CD4-positive, CD25-positive, alpha-beta regulatory T cell (primary cell): ENCODE measurements around the gene PICALM. TPM values are rescaled to one million over a fixed set of nuclear protein-coding genes. Genes with fewer than 3 reads are reported as not detected.

Experiments
- ATAC-seq, 2 donors: fragments of 150-1000 bp; cut with Tn5 transposase; one replicate each; pipeline ENCODE4 v1.10.0; 2021; ENCODE audit warnings: low read depth in 2 of 2, moderate number of reproducible peaks in 2 of 2, moderate library complexity in 1 of 2
- DNase-seq, 3 donors: peaks; one replicate each; pipeline versions ENCODE4 v3.0.0 to v3.0.0-alpha.2; 2012 to 2022; ENCODE audit warnings: mixed read lengths in 1 of 3
- H3K27ac ChIP-seq: one replicate; pipeline ENCODE4 v1.7.0; 2013; ENCODE audit warnings: mild to moderate bottlenecking, low read length; ENCODE audit not compliant: insufficient read depth, poor library complexity, severe bottlenecking
- H3K27me3 ChIP-seq: one replicate; pipeline ENCODE4 v1.7.0; 2013; ENCODE audit warnings: low read length; ENCODE audit not compliant: control insufficient read depth, insufficient read depth
- H3K36me3 ChIP-seq: one replicate; pipeline ENCODE4 v1.7.0; 2013; ENCODE audit warnings: mild to moderate bottlenecking, low read length, moderate library complexity; ENCODE audit not compliant: control insufficient read depth, insufficient read depth
- H3K4me1 ChIP-seq: 2 replicates; pipeline ENCODE4 v1.7.0; 2013; ENCODE audit warnings: mild to moderate bottlenecking, low read length; ENCODE audit not compliant: insufficient read depth, control insufficient read depth, poor library complexity, severe bottlenecking
- H3K4me3 ChIP-seq: one replicate; pipeline ENCODE4 v1.7.0; 2013; ENCODE audit warnings: low read depth, mild to moderate bottlenecking, low read length, moderate library complexity
- H3K9me3 ChIP-seq, 2 experiments: 1 replicate in 1 of 2; 2 replicates in 1 of 2; pipeline ENCODE4 v1.7.0; 2013; ENCODE audit warnings: low read length in 2 of 2, mild to moderate bottlenecking in 1 of 2, moderate library complexity in 1 of 2; ENCODE audit not compliant: control insufficient read depth in 2 of 2
- H3K27ac Mint-ChIP-seq, 3 donors: one replicate each; pipeline ENCODE4 v1.8.0; 2020 to 2022; ENCODE audit warnings: mild to moderate bottlenecking in 3 of 3, mixed read lengths in 3 of 3, moderate library complexity in 2 of 3
- H3K27me3 Mint-ChIP-seq: one replicate; pipeline ENCODE4 v1.8.0; 2022; ENCODE audit warnings: mild to moderate bottlenecking, mixed read lengths
- H3K36me3 Mint-ChIP-seq: one replicate; pipeline ENCODE4 v1.8.0; 2020; ENCODE audit warnings: mixed read lengths
- H3K4me1 Mint-ChIP-seq, 4 donors: one replicate each; pipeline ENCODE4 v1.8.0; 2020 to 2022; ENCODE audit warnings: mixed read lengths in 4 of 4, mild to moderate bottlenecking in 1 of 4
- H3K4me3 Mint-ChIP-seq, 4 donors: one replicate each; pipeline ENCODE4 v1.8.0; 2020 to 2022; ENCODE audit warnings: mild to moderate bottlenecking in 4 of 4, mixed read lengths in 4 of 4, moderate library complexity in 3 of 4
- H3K9me3 Mint-ChIP-seq, 7 donors: one replicate each; pipeline ENCODE4 v1.8.0; 2020 to 2022; ENCODE audit warnings: mixed read lengths in 7 of 7, mild to moderate bottlenecking in 3 of 7, moderate library complexity in 2 of 7
- polyA plus RNA-seq, 4 donors: library from polyadenylated mRNA; unstranded; fragments of 300-500 nt; fragmentation: Illumina TruSeq; gene quantifications; one replicate each; pipeline ENCODE4 v1.2.3, GENCODE V29; 2021
- total RNA-seq: library from RNA; stranded (reverse); gene quantifications from one replicate; pipeline ENCODE4 v1.2.3, GENCODE V29; 2022

Gene PICALM
- total and polyA plus RNA-seq, 5 donors from 2014 or later, result 19.9 to 194 (median 23.8) TPM

- Histone ChIP-seq H3K27ac (peak overlapping the region; percentile 30), H3K9me3 (no peaks in the 10 kb centered on the region), H3K4me1 (peaks cover 84% of the 10 kb centered on the region), H3K4me3 (peak overlapping the region; percentile 46), H3K36me3 (no peaks in the 10 kb centered on the region), H3K27me3 (no peaks in the 10 kb centered on the region)
- Mint-ChIP-seq H3K27ac (peak overlapping the region; percentile 2 to 79 (median 32)), H3K4me1 (peaks cover 64 to 96% (median 74%) of the 10 kb centered on the region in 4 donors), H3K4me3 (peak overlapping the region; percentile 63 to 100 (median 76)), H3K9me3 (peaks cover 0 to 2% (median 0%) of the 10 kb centered on the region in 7 donors), H3K36me3 (peaks cover 4% of the 10 kb centered on the region), H3K27me3 (no peaks in the 10 kb centered on the region)
- DNase-seq, result no peak
- no peak for ATAC-seq
Observed at GRCh38 chr11:86060544-86060943, 8.3 kb downstream of the PICALM start.

GRCh38 chr11:86058360-86058759 lies 10.5 kb downstream of the PICALM start:
- H3K36me3 ChIP-seq, result no peaks in the 10 kb centered on the region
- no peaks in the 10 kb centered on the region for H3K9me3 ChIP-seq
- peak overlapping the region in 1 of 3 donors; percentile 79 for H3K27ac Mint-ChIP-seq
- H3K4me3 ChIP-seq, result peak overlapping the region; percentile 46
- H3K4me1 Mint-ChIP-seq, result peaks cover 60 to 95% (median 74%) of the 10 kb centered on the region in 4 donors
- H3K27ac ChIP-seq, result no peak overlapping the region
- peaks cover 4% of the 10 kb centered on the region for H3K36me3 Mint-ChIP-seq
- H3K4me1 ChIP-seq, result peaks cover 84% of the 10 kb centered on the region
- H3K4me3 Mint-ChIP-seq, result peak overlapping the region; percentile 3 to 68 (median 40)
- DNase-seq (no peak), ATAC-seq (no peak)
- no peaks in the 10 kb centered on the region for H3K27me3 ChIP-seq
- no peaks in the 10 kb centered on the region for H3K27me3 Mint-ChIP-seq
- peaks cover 0 to 2% (median 0%) of the 10 kb centered on the region in 7 donors for H3K9me3 Mint-ChIP-seq

- no peaks in the 10 kb centered on the region for H3K27me3 Mint-ChIP-seq
- Histone ChIP-seq H3K36me3 (no peaks in the 10 kb centered on the region), H3K4me3 (peak overlapping the region; percentile 24), H3K27me3 (no peaks in the 10 kb centered on the region), H3K27ac (peak overlapping the region; percentile 6), H3K9me3 (no peaks in the 10 kb centered on the region), H3K4me1 (peaks cover 87% of the 10 kb centered on the region)
- DNase-seq, result no peak
- peak overlapping the region in 3 of 4 donors; percentile 24 to 51 (median 32) for H3K4me3 Mint-ChIP-seq
- H3K36me3 Mint-ChIP-seq, result peaks cover 4% of the 10 kb centered on the region
- ATAC-seq, result no peak
- peak overlapping the region in 2 of 3 donors; percentile 11 to 78 for H3K27ac Mint-ChIP-seq
- H3K4me1 Mint-ChIP-seq, result peaks cover 61 to 97% (median 75%) of the 10 kb centered on the region in 4 donors
- H3K9me3 Mint-ChIP-seq, result peaks cover 0 to 3% (median 0%) of the 10 kb centered on the region in 7 donors
Observed at GRCh38 chr11:86056351-86056854, 12.5 kb downstream of the PICALM start.

- peaks cover 0 to 3% (median 0%) of the 10 kb centered on the region in 7 donors for H3K9me3 Mint-ChIP-seq
- no peaks in the 10 kb centered on the region for H3K27me3 Mint-ChIP-seq
- H3K4me3 Mint-ChIP-seq, result peak overlapping the region in 3 of 4 donors; percentile 9 to 48 (median 18)
Observed at GRCh38 chr11:86052693-86053641, 15.9 kb downstream of the PICALM start.

GRCh38 chr11:86050196-86050709 lies 18.6 kb downstream of the PICALM start:
- no peaks in the 10 kb centered on the region for H3K27me3 ChIP-seq
- DNase-seq (no peak), ATAC-seq (no peak)
- H3K36me3 ChIP-seq, result no peaks in the 10 kb centered on the region
- Mint-ChIP-seq H3K27me3 (no peaks in the 10 kb centered on the region), H3K27ac (peak overlapping the region; percentile 13 to 34 (median 14)), H3K4me1 (peaks cover 53 to 98% (median 77%) of the 10 kb centered on the region in 4 donors), H3K36me3 (no peaks in the 10 kb centered on the region), H3K4me3 (peak overlapping the region; percentile 5 to 66 (median 46)), H3K9me3 (peaks cover 0 to 3% (median 0%) of the 10 kb centered on the region in 7 donors)
- H3K4me1 ChIP-seq, result peaks cover 88% of the 10 kb centered on the region
- H3K4me3 ChIP-seq, result peak overlapping the region; percentile 30
- H3K9me3 ChIP-seq, result no peaks in the 10 kb centered on the region
- H3K27ac ChIP-seq, result no peak overlapping the region

More at GRCh38 chr11:86052693-86053641, 15.9 kb downstream of the PICALM start:
- H3K27ac Mint-ChIP-seq, result peak overlapping the region; percentile 13 to 83 (median 33)
- Histone ChIP-seq H3K27ac (peak overlapping the region; percentile 49), H3K9me3 (no peaks in the 10 kb centered on the region), H3K36me3 (no peaks in the 10 kb centered on the region), H3K4me1 (peaks cover 83% of the 10 kb centered on the region), H3K4me3 (peak overlapping the region; percentile 62), H3K27me3 (no peaks in the 10 kb centered on the region)
- H3K36me3 Mint-ChIP-seq, result no peaks in the 10 kb centered on the region
- ATAC-seq, result no peak
- peaks cover 47 to 97% (median 72%) of the 10 kb centered on the region in 4 donors for H3K4me1 Mint-ChIP-seq
- no peak for DNase-seq

GRCh38 chr11:86047275-86047991 lies 21.5 kb downstream of the PICALM start:
- no peaks in the 10 kb centered on the region for H3K36me3 Mint-ChIP-seq
- H3K4me1 ChIP-seq, result peaks cover 86% of the 10 kb centered on the region
- no peaks in the 10 kb centered on the region for H3K36me3 ChIP-seq
- H3K4me3 ChIP-seq, result peak overlapping the region; percentile 73
- peak; percentile 50 to 58 for ATAC-seq
- no peaks in the 10 kb centered on the region for H3K27me3 ChIP-seq
- peak overlapping the region; percentile 32 to 87 (median 78) for H3K4me3 Mint-ChIP-seq
- peaks cover 0 to 3% (median 0%) of the 10 kb centered on the region in 7 donors for H3K9me3 Mint-ChIP-seq
- peaks cover 56 to 98% (median 78%) of the 10 kb centered on the region in 4 donors for H3K4me1 Mint-ChIP-seq
- H3K9me3 ChIP-seq, result no peaks in the 10 kb centered on the region
- no peaks in the 10 kb centered on the region for H3K27me3 Mint-ChIP-seq
- H3K27ac ChIP-seq, result peak overlapping the region; percentile 62
- peak in 2 of 3 donors; percentile 22 to 75 for DNase-seq
- H3K27ac Mint-ChIP-seq, result peak overlapping the region; percentile 74 to 83 (median 76)

- Histone ChIP-seq H3K27me3 (no peaks in the 10 kb centered on the region), H3K27ac (peak overlapping the region; percentile 62), H3K9me3 (no peaks in the 10 kb centered on the region), H3K36me3 (no peaks in the 10 kb centered on the region), H3K4me1 (peaks cover 83% of the 10 kb centered on the region), H3K4me3 (peak overlapping the region; percentile 22)
- peaks cover 52 to 94% (median 78%) of the 10 kb centered on the region in 4 donors for H3K4me1 Mint-ChIP-seq
- no peak for ATAC-seq
- H3K27ac Mint-ChIP-seq, result peak overlapping the region in 2 of 3 donors; percentile 7 to 52
- H3K27me3 Mint-ChIP-seq, result no peaks in the 10 kb centered on the region
- no peak for DNase-seq
- no peaks in the 10 kb centered on the region for H3K9me3 Mint-ChIP-seq
- no peaks in the 10 kb centered on the region for H3K36me3 Mint-ChIP-seq
- peak overlapping the region in 3 of 4 donors; percentile 10 to 31 (median 24) for H3K4me3 Mint-ChIP-seq
Observed at GRCh38 chr11:86046116-86046515, 22.8 kb downstream of the PICALM start.
